ENCODE results near the gene ALDH18A1.

Gene ALDH18A1

GRCh38 chr10:95650232-95650631, 6.3 kb downstream of the ALDH18A1 start:
- TF ChIP-seq CTCF (IDR thresholded peaks at IDR 0.05; ENCODE audit: insufficient read depth, low read length) = no peak
- TF ChIP-seq SPI1 (IDR thresholded peaks at IDR 0.05; ENCODE audit: borderline replicate concordance, low read depth) = no peak
- TF ChIP-seq POLR2AphosphoS5 (IDR thresholded peaks at IDR 0.05; ENCODE audit: low read depth) = no peak
- TF ChIP-seq GABPA (IDR thresholded peaks at IDR 0.05; ENCODE audit: low read depth) = no peak
- no peak for TF ChIP-seq REST (IDR thresholded peaks at IDR 0.05; ENCODE audit: insufficient replicate concordance, low read depth)
- H3K4me3 ChIP-seq (replicated peaks; ENCODE audit: insufficient read depth, low read length) = no peak overlapping the region
- H3K27ac ChIP-seq (replicated peaks) = no peak overlapping the region
- no peak for DNase-seq (ENCODE audit: low read depth in 1 of 2, low spot score in 1 of 2)
- no peaks in the 10 kb centered on the region for H3K27me3 ChIP-seq (ENCODE audit: insufficient read depth, poor library complexity, severe bottlenecking)

GRCh38 chr10:95648138-95648537, 8.4 kb downstream of the ALDH18A1 start:
- no peak for TF ChIP-seq POLR2AphosphoS5 (IDR thresholded peaks at IDR 0.05; ENCODE audit: low read depth)
- H3K4me3 ChIP-seq (replicated peaks; ENCODE audit: insufficient read depth, low read length) = no peak overlapping the region
- H3K27me3 ChIP-seq (ENCODE audit: insufficient read depth, poor library complexity, severe bottlenecking) = no peaks in the 10 kb centered on the region
- no peak overlapping the region for H3K27ac ChIP-seq (replicated peaks)
- DNase-seq (ENCODE audit: low read depth in 1 of 2, low spot score in 1 of 2) = no peak

- no peaks in the 10 kb centered on the region for H3K27me3 ChIP-seq (ENCODE audit: insufficient read depth, poor library complexity, severe bottlenecking)
- H3K27ac ChIP-seq (replicated peaks) = no peak overlapping the region
- no peak overlapping the region for H3K4me3 ChIP-seq (replicated peaks; ENCODE audit: insufficient read depth, low read length)
- TF ChIP-seq SPI1 (IDR thresholded peaks at IDR 0.05; ENCODE audit: borderline replicate concordance, low read depth) (no peak), CTCF (IDR thresholded peaks at IDR 0.05; ENCODE audit: insufficient read depth, low read length) (no peak), REST (IDR thresholded peaks at IDR 0.05; ENCODE audit: insufficient replicate concordance, low read depth) (no peak), GABPA (IDR thresholded peaks at IDR 0.05; ENCODE audit: low read depth) (no peak), POLR2AphosphoS5 (IDR thresholded peaks at IDR 0.05; ENCODE audit: low read depth) (no peak)
- DNase-seq (ENCODE audit: low read depth in 1 of 2, low spot score in 1 of 2) = no peak
Observed at GRCh38 chr10:95646160-95646559, 10.4 kb downstream of the ALDH18A1 start.

GRCh38 chr10:95644901-95645300, 11.6 kb downstream of the ALDH18A1 start:
- no peak overlapping the region for H3K4me3 ChIP-seq (replicated peaks; ENCODE audit: insufficient read depth, low read length)
- no peaks in the 10 kb centered on the region for H3K27me3 ChIP-seq (ENCODE audit: insufficient read depth, poor library complexity, severe bottlenecking)
- no peak for DNase-seq (ENCODE audit: low read depth in 1 of 2, low spot score in 1 of 2)
- TF ChIP-seq REST (IDR thresholded peaks at IDR 0.05; ENCODE audit: insufficient replicate concordance, low read depth) (no peak), SPI1 (IDR thresholded peaks at IDR 0.05; ENCODE audit: borderline replicate concordance, low read depth) (no peak), CTCF (IDR thresholded peaks at IDR 0.05; ENCODE audit: insufficient read depth, low read length) (no peak), POLR2AphosphoS5 (IDR thresholded peaks at IDR 0.05; ENCODE audit: low read depth) (no peak)
- no peak overlapping the region for H3K27ac ChIP-seq (replicated peaks)

All from HL-60 (cell line).